GM10266 (cell line): Measurements from ENCODE around the gene BCAS3.

ENCODE experiments used
- DNase-seq: peaks from one replicate; pipeline ENCODE4 v3.0.0; 2012; ENCODE audit errors: extremely low spot score
- CTCF ChIP-seq: IDR thresholded peaks from 2 replicates; pipeline ENCODE4 v1.5.1; 2012; ENCODE audit warnings: mild to moderate bottlenecking, low read depth; ENCODE audit not compliant: control insufficient read depth, insufficient read depth; ENCODE audit errors: missing control alignments

The BCAS3 gene

DNA sequence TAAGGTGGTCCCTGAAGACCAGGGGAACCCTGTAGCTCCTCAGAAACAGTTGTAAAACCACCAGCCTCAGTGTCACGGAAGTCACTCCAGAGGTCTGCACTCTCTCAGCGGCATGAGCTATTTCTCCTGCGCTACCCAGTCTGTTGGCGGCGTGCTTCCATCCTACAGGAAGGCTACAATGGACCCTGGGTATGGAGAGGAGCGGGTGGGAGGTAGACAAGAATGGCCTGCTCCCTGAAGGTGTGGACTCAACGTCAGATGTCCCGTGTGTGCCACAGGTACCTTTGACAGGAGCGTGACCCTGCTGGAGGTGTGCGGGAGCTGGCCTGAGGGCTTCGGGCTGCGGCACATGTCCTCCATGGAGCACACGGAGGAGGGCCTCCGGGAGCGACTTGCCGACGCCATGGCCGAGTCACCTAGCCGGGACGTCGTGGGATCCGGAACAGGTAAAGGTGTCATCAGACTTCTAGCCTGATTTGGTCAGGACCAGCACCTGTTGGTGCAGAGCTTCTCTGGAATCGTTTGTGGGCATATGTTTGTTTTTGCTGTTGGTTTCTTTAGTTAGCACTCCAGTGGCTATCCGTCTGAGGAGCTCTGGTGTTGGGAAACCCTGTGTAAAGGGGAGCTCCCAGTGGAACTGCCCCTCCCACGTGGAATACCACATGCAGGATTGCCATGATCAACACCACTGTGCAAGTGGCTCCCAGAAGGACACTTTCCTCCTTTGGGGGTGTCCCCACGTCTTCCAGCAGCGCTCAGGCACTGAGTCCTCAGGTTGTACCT lies 690.6 kb downstream of the BCAS3 start:
- no peak for DNase-seq
- no peak for TF ChIP-seq CTCF

DNA sequence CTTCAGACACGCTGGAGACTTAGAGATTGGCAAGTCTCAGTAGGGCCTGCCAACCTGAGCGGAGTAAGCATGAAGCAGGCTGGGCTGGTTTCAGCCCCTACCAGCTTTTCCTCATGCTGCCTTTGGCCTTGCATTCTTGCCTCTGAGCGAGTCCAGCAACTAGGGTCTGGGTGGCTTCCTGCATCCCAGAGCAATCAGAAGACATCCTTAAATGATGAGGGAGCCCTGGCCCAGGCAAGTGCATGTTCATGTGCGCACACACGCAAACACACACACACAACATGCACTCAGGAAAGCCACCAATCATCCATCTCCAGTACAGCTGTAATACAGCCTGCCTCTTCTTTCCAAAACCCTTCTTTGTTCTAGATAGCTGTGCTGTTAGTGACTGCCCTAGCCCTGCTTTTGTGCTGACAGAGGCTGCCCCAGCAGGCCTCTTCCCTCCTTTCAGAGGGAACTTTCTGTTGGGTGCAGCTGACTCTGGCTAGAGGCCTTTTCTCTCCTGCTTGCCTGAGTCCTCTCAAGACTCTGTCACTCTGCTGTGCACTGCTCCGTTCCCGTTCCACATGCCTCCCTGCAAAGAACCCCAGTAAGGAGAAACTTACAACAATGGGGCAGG lies 691.3 kb downstream of the BCAS3 start:
- TF ChIP-seq CTCF = no peak
- no peak for DNase-seq

GRCh38 chr17:61369751-61370150 lies 692.1 kb downstream of the BCAS3 start:
- DNase-seq = no peak
- TF ChIP-seq CTCF = no peak

DNA sequence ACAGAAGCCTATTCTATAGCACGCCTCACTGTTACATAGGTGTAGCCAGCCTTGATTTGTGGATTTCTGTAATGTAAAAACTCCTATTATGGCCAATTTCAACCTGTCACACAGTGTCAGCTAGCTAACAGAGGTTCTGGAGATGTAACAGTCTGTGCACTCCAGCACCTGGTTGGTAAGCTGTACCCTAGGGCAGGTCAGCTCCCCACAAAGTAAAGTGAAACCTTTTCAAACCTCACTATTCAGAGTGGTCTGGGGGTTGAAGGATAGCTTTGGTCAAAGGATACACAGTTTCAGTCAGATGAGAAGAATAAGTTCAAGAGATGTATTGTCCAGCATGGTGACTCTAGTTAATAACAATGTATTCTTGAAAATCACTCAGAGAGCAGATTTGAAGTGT lies 693.5 kb downstream of the BCAS3 start:
- no peak for DNase-seq
- TF ChIP-seq CTCF = no peak

- DNase-seq = no peak
These were observed 694.0 kb downstream of the BCAS3 start for GRCh38 chr17:61371606-61372005.

GRCh38 chr17:61372436-61372835 lies 694.8 kb downstream of the BCAS3 start:
- no peak for DNase-seq
- no peak for TF ChIP-seq CTCF

More at GRCh38 chr17:61371606-61372005, 694.0 kb downstream of the BCAS3 start:
- no peak for TF ChIP-seq CTCF

- no peak for DNase-seq
- TF ChIP-seq CTCF = no peak
These were observed 699.5 kb downstream of the BCAS3 start for GRCh38 chr17:61376931-61377838.
